Activated CD4-positive, alpha-beta T cell treated with anti-CD3 and anti-CD28 coated beads for 48 hours (primary cell): Measurements from ENCODE around the gene PNMA6F.
A peak's percentile ranks its signal among the peaks of the same experiment; 100 is the strongest.
"Not testable (repeated sequence)": the region's sequence is repeated elsewhere in the genome, so short reads cannot be mapped to it uniquely, and the experiment has no call there.

Experiments
- DNase-seq: peaks from one replicate; pipeline ENCODE4 v3.0.0-alpha.2; 2020

Gene PNMA6F

GRCh38 chrX:153334654-153335295, 13.2 kb upstream of the PNMA6F start:
- no peak for DNase-seq

- DNase-seq: peak; percentile 81
Measured at GRCh38 chrX:153333821-153334653, 12.5 kb upstream of the PNMA6F start, which contains the start of gene ZNF275. Gene ZNF275, plus strand, starts transcription at chrX:153334153. Its CDS starts 2,527 bp downstream, at chrX:153336680.

GRCh38 chrX:153333266-153333665, 11.7 kb upstream of the PNMA6F start:
- no peak for DNase-seq

DNA sequence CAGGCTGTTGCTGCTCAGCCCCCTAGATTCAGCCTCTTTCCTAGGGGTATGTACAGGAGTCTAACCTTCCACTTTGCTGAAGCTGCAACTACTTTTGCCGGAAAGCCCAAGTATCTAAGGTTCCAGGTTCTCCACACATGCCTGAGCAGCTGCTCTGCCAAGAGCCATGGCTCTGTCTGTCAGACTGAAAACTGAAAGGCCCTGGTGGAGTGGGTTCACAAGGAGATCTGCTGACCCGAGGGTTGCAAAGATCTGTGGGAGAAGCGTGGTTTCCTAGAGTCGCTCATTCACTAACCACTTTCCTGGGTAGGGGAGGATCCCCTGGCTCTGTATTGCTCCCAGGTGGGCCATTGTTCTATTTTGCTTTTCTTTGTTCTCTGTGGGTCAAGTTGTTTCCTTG, 6.0 kb upstream of the PNMA6F start:
- no peak for DNase-seq

DNA sequence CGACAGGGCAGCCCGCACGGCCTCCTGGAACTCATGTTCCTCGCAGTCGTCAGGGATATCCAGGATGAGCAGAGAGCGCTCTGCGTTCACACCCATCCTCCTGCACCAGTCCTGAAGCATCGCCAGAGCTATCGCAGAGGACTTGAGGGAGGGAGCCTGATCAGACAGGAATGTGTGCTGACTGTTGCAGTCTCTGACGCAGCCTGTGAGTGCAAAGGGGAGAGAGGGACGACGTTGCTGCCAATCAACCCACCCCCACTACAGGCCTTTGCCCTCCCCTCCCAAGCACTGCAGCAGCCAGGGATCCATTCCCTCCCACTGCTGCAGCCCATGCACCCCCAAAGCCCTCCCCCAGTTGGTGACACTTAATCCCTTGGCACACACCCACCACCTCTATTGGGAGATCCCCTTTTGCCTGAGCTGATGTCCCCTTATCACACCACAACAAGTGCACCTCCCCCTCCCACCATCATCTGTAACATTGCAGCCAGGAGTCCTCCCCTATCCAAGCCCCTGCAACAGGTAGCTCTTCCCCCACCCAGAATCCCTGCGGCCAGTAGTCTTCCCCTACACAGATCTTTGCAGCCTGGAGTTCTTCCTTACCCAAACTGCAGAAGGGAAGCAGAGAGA, 897 bp downstream of the PNMA6F start:
- no peak for DNase-seq

- DNase-seq: not testable (repeated sequence)
Measured at GRCh38 chrX:153320047-153320443, 1.5 kb downstream of the PNMA6F start.

DNA sequence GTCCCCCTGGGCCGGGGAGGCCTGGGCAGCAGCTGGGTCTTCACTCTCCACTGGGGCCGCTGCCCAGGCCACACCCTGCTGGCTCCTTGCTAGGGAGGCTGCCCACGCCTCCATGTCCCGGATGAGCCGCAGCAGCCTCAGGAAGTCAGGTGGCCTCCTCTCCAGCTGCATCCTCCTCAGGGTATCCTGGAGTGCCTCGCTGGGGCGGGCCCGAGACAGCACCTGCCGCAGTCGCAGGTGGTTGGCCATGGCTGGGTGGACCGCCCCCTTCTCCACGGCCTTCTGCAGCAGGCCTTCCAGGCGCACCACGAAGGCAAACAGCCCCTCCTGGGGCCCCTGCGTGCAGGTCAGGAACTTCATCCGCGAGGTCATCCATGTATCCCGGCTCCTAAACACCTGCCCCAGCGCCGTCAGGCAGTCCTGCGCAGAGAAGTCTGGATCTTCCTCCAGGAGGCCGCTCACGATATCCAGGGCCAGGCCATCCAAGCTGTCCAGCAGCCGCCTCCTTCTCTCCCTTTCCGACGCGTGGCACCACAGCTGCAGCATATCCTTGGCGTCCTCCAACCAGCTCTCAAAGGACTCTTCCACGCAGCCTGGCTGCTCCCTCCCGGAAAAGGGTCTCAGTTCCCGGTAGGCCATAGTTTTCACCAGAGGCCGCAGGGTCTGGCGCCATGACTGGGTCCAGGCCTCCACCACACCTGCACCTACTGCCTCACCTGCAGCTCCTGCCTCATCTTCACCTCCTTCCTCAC, 2.1 kb downstream of the PNMA6F start:
- no peak for DNase-seq

DNA sequence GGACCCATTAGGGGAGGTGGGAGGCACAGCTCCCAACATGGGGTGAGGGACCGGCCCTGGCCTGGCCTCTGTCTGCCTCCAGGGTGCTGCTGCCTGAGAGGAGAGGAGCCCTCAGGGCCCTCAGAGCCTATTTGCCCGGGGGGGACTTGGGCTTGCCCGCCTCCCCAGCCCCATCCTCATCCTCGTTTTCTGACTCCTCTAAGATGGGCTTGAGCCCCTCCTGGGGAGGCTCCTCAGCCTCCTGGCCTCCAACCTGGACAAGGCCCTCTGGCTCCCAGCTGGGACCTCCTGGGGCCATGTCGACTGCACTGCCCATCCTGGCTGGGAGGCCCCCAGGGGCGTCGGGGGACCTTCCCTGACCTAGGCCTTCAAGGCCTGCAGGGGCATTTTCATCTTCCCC, 2.8 kb downstream of the PNMA6F start:
- DNase-seq: no peak

DNA sequence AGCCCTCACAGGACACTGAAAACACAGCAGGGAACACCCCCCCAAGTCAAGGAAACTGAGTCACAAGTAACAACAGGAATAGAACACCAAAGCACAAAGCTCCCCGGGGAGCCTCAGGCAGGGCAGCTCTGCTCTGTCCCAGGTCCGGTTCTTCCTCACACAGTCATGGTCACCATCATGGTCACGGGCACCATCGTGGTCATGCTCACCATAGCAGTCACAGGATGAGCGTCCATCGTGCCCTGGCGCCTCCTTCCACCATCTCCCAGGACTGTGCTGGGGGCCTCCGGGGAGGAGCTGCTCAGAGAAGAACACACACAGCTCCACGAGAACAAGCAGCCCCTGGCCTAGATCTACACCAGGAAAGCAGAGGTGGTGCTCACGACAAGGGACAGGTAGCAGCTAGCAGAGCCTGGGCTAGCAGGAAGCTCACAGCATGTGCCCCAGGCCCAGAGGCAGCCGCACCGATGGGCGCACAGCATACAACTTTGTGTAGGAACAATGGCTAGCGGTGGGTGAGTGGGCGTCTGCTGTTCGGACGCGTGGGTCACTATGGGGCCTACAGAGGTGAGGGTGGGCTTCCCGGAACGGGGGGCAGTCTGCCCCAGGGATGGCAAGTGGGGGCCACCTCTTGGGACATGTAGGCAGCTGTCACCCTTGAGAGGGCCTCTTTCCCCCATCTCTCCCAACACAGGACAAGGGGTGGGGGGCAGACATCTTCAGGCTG, 3.4 kb downstream of the PNMA6F start:
- no peak for DNase-seq

DNA sequence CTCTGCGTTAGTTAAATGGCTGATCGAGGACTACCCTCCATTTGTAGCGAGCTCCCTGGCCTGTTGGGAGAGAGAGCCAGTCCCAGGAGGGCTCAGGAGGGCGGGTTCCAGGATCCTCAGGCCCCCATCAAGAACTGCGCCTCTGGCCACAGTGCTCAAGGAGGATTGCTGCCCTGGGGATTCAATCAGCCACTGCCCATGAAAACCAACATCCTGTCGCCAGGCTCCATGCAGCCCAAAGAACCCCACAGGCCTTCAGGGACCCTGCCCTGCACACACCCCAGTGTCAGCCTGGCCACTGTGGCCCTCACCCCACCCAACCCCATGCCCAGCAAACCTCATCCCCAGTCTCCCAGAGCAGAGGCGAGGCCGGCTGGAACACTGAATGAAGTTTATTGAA, 4.3 kb downstream of the PNMA6F start:
- no peak for DNase-seq

DNA sequence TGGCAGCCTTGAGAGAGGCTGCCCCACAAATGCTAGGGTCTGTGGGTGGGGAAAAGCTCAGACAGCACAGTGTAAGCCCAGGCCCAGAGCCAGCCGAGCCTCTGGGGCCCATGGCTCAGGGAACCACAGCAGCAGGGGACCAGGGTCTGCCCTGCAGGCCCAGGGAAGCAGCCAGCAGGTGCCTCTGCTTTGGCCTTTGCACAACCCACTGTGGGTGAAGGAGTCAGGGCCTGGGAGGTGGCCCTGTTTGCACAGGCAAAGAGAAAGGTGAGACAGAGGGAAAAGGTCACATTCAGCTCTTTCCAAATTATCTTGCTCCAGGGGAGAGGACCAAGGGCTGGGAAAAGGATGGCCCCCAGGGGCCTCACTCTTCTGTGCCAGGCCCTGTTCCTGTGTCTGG, 8.7 kb downstream of the PNMA6F start:
- DNase-seq: no peak

GRCh38 chrX:153312041-153312440, 9.5 kb downstream of the PNMA6F start:
- DNase-seq: no peak

- no peak for DNase-seq
Measured at GRCh38 chrX:153310901-153311300, 10.7 kb downstream of the PNMA6F start.

GRCh38 chrX:153307276-153308178, 14.0 kb downstream of the PNMA6F start:
- no peak for DNase-seq

DNA sequence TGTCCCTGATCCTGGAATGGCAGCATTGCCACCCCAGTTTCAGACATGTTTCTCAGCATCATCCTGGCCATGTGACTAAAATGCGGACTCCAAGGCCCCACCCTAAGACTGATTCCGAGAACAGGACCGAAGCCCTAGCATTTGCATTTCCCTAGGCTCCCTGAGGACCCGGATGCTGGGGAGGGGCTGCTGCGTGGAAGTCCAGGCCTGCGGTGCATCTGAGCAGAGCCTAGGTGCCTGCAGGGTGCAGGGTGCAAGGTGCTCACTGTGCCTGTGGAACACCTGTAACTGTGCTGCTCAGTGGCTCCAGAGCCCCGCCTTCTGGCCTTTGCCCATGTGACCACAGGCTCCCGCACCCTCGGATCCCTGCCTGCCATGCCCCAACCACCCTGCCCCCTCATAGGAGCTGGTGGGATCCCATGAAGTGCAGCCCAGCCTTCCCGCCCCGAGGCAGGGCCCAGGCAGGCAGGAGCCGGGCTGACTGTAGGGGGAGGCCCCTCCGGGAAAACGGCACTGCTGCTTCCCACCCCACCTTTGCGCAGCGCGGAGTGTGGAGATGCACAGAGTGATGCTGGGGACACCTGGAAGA, 14.9 kb downstream of the PNMA6F start:
- no peak for DNase-seq

DNA sequence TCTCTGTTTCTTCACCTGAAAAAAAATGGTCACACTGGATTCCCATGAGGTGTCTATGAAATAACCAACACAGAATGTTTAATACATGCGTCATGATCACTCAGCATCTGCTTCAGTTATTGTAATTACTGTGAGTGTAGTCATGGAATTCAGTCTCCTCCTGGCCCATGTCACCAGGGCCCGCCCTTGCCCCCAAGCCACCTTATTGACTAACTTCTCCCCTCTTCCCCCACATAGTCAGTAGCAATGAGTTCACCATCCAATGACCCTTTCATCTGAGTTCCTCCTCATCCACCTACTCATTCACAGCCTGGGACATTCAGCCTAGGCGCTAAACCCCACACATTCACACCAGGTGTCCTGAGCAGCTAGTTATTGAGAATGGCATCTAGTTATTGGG, 15.6 kb downstream of the PNMA6F start:
- no peak for DNase-seq

DNA sequence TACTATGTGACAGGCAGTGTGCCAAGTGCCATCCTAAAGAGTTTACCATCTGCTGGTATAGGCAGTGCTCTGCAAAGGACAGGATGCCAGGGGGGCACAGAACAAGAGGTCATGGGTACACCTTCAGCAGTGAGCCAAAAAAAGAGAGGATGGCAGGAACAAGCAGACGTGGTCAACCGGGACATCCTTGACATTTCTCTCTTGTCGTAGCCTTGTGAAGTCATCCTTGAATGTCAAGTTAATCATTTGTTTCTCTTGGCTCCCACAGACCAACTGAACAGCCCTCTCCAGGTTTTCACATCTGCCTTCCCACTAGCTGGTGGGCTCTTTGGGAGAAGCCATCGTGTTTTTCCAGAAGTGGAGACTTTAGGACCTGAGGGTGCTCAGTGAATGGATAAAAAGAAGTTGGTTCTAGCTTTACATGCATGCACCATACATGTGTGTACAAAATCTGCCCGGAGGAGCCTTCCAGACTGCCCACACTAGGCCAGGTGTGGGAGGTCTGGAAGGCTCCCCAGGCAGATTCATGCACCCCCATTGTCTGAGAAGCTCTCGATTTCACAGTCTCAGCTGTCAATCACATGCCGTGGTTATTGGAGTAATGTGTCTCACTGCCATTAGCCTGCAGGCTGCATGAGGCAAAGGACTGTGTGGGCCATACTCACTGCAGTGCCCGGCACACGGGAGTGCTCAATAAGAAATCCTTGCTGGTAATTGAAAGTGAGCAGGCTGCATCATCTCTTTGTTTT, 16.4 kb downstream of the PNMA6F start:
- DNase-seq: no peak

- no peak for DNase-seq
Measured at GRCh38 chrX:153303276-153304262, 18.0 kb downstream of the PNMA6F start.

GRCh38 chrX:153302796-153303195, 18.8 kb downstream of the PNMA6F start:
- DNase-seq: no peak
